AG04449 (cell line): ENCODE measurements around the gene FBLIM1.

Experiments
- CTCF ChIA-PET: fragments of 350-600 bp; formaldehyde crosslinking; extraction: SDS; loops from one replicate; lab custom pipeline; 2021; ENCODE audit warnings: antibody characterized with exemption; lab: Yijun Ruan, JAX
- POLR2A ChIA-PET: fragments of 400-600, 350-600 bp; formaldehyde crosslinking; extraction: SDS; loops from one replicate; lab custom pipeline; 2020; ENCODE audit warnings: antibody characterized with exemption, inconsistent platforms; lab: Yijun Ruan, JAX
- DNase-seq: peaks from one replicate; pipeline ENCODE4 v3.0.0-alpha.2; 2010; ENCODE audit warnings: low read depth, low spot score
- H3K4me3 ChIP-seq: 2 replicates; pipeline ENCODE4 v1.5.1; 2011; ENCODE audit warnings: low read depth, mild to moderate bottlenecking, control low read depth, low read length
- CTCF ChIP-seq: IDR thresholded peaks from one replicate; pipeline ENCODE4 v1.5.1; 2011; ENCODE audit warnings: mild to moderate bottlenecking, moderate library complexity, low read length, control low read depth, inconsistent platforms; ENCODE audit not compliant: insufficient read depth; ENCODE audit errors: missing control alignments

The FBLIM1 gene

GRCh38 chr1:15758343-15758931 is at the start of gene FBLIM1:
TSS of gene FBLIM1 (plus strand) at chr1:15758795. CDS start at chr1:15764984, 6,189 bp downstream.
- TF ChIP-seq CTCF, result no peak
- H3K4me3 ChIP-seq, result peak within 1 kb of the TSS; percentile 82
- DNase-seq, result no peak
- CTCF ChIA-PET, result no interaction called here
- POLR2A ChIA-PET, result interaction anchor here (1.3 kb wide), 1 partner anchor 155 kb away, joined by 3 read pairs; no protein-coding TSS in a partner anchor

- no peak for TF ChIP-seq CTCF
- CTCF ChIA-PET, result interaction anchor here (1.0 to 1.3 kb wide), 2 partner anchors 19 to 51 kb away, joined by 3 to 4 read pairs; no protein-coding TSS in a partner anchor
- no peak overlapping the region for H3K4me3 ChIP-seq
- POLR2A ChIA-PET, result no interaction called here
- no peak for DNase-seq
These were observed 49.4 kb upstream of the FBLIM1 start for GRCh38 chr1:15709226-15709625.

GRCh38 chr1:15712168-15712567 is 46.4 kb upstream of the FBLIM1 start:
- CTCF ChIA-PET, result interaction anchor here (1.0 kb wide), 1 partner anchor 29 kb away, joined by 3 read pairs; no protein-coding TSS in a partner anchor
- POLR2A ChIA-PET, result no interaction called here
- no peak overlapping the region for H3K4me3 ChIP-seq
- no peak for TF ChIP-seq CTCF
- no peak for DNase-seq

GRCh38 chr1:15714406-15715136 is 44.0 kb upstream of the FBLIM1 start:
- H3K4me3 ChIP-seq, result no peak overlapping the region
- DNase-seq, result no peak
- no peak for TF ChIP-seq CTCF
- POLR2A ChIA-PET, result interaction anchor here (1.3 kb wide), 1 partner anchor 9 kb away, joined by 5 read pairs; no protein-coding TSS in a partner anchor
- CTCF ChIA-PET, result interaction anchor here (0.8 kb wide), 1 partner anchor 11 kb away, joined by 4 read pairs; no protein-coding TSS in a partner anchor

GRCh38 chr1:15717418-15718125 is 41.0 kb upstream of the FBLIM1 start:
- TF ChIP-seq CTCF, result no peak
- no peak overlapping the region for H3K4me3 ChIP-seq
- ChIA-PET CTCF (interaction anchor here (0.6 kb wide), 1 partner anchor 340 kb away, joined by 3 read pairs; no protein-coding TSS in a partner anchor), POLR2A (no interaction called here)
- no peak for DNase-seq
